Calu3 (cell line): ENCODE results near the gene IL31. TPM values are rescaled to one million over a fixed set of nuclear protein-coding genes. Genes with fewer than 3 reads are reported as not detected.
"Not testable (repeated sequence)": the region's sequence is repeated elsewhere in the genome, so short reads cannot be mapped to it uniquely, and the experiment has no call there.

ENCODE experiments used
- BruUV-seq: library from RNA; stranded (reverse); fragments of 400-500 nt; replicated peaks from 2 replicates; lab custom pipeline; 2021; lab: Mats Ljungman, UMichigan
- CTCF ChIA-PET: fragments of 300-600 bp; sonication (Branson Sonifier 250); formaldehyde crosslinking; loops from one replicate; lab custom pipeline; 2022; ENCODE audit warnings: antibody characterized with exemption; lab: Charles Lee
- DNase-seq: peaks from one replicate; pipeline ENCODE4 v3.0.0; 2022
- H3K27ac Mint-ChIP-seq: one replicate; pipeline ENCODE4 v1.8.0; 2022; ENCODE audit warnings: mixed read lengths; ENCODE audit not compliant: unreplicated experiment
- H3K27me3 Mint-ChIP-seq: one replicate; pipeline ENCODE4 v1.8.0; 2022; ENCODE audit warnings: mixed read lengths; ENCODE audit not compliant: unreplicated experiment
- H3K36me3 Mint-ChIP-seq: one replicate; pipeline ENCODE4 v1.8.0; 2022; ENCODE audit warnings: mild to moderate bottlenecking, moderate library complexity, mixed read lengths; ENCODE audit not compliant: insufficient read depth, unreplicated experiment
- H3K4me1 Mint-ChIP-seq: one replicate; pipeline ENCODE4 v1.8.0; 2022; ENCODE audit warnings: mild to moderate bottlenecking, low read depth, mixed read lengths; ENCODE audit not compliant: unreplicated experiment
- H3K4me3 Mint-ChIP-seq: one replicate; pipeline ENCODE4 v1.8.0; 2022; ENCODE audit warnings: mild to moderate bottlenecking, low read depth, moderate library complexity, mixed read lengths; ENCODE audit not compliant: unreplicated experiment
- H3K9me3 Mint-ChIP-seq: one replicate; pipeline ENCODE4 v1.8.0; 2022; ENCODE audit warnings: low read depth, mixed read lengths; ENCODE audit not compliant: unreplicated experiment
- intact Hi-C: fragments of 100-400 bp; cut with micrococcal nuclease; formaldehyde crosslinking; loops from one replicate; pipeline ENCODE4 v1.10.0; 2022; ENCODE audit not compliant: unreplicated experiment
- total RNA-seq: library from RNA; stranded (reverse); gene quantifications from 2 replicates; pipeline ENCODE4 v1.2.3, GENCODE V29; 2022
- TF ChIP-seq, protein P1 (sequence below): fragments of 200-600 bp; IDR thresholded peaks from one replicate; pipeline ENCODE4 v1.8.0; 2022; ENCODE audit warnings: antibody characterized with exemption; ENCODE audit not compliant: unreplicated experiment

Gene IL31
- total RNA-seq, 1 experiment from 2014 or later, result not detected

DNA sequence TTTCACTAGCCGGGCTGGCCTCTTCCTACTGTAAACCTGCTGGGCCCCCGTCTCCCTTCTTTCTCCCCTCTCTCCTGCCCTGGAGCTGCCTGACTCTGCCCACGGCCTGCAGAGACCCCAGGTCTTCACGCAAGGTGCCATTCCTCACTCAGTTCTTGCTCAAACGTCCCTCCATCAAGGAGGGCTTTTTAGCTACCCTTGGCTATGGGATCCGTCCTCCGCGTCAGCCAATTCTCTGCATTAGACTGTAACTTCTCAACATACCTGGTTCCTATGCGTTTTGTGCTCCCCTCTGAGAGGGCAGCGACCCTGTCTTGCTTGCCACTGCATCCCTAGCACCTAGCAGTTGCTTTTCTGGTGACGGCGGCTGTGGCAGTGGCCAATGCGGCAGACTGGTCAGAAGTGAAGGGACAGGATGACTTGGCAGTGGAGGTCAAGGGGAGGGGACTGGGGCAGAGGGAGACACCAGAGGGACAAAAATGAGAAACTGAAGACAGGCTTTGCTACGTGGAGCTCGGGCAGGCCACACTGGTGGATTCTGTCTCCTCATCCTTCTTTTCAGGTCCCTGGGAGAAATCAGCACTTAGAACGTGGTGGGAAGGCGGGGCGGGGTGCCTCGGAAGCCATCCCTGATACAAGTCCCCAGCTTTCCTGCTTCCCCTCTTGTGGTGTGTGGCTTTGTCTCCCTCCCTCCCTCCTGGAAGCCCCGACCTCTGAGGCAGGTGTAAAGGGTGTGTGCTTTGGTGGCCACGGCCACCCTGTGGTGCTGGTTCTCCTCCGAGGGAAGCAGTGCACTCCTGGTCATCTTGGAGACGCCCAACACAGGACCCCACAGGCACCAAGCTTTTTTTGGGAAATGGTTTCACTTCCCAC is 31.3 kb upstream of the IL31 start:
- peaks cover 59% of the 10 kb centered on the region for H3K36me3 Mint-ChIP-seq
- CTCF ChIA-PET, result interaction anchor here (0.6 kb wide), 2 partner anchors 206 to 715 kb away, joined by 3 to 4 read pairs; no protein-coding TSS in a partner anchor
- intact Hi-C loops, result no loop called here
- TF ChIP-seq, protein P1, sequence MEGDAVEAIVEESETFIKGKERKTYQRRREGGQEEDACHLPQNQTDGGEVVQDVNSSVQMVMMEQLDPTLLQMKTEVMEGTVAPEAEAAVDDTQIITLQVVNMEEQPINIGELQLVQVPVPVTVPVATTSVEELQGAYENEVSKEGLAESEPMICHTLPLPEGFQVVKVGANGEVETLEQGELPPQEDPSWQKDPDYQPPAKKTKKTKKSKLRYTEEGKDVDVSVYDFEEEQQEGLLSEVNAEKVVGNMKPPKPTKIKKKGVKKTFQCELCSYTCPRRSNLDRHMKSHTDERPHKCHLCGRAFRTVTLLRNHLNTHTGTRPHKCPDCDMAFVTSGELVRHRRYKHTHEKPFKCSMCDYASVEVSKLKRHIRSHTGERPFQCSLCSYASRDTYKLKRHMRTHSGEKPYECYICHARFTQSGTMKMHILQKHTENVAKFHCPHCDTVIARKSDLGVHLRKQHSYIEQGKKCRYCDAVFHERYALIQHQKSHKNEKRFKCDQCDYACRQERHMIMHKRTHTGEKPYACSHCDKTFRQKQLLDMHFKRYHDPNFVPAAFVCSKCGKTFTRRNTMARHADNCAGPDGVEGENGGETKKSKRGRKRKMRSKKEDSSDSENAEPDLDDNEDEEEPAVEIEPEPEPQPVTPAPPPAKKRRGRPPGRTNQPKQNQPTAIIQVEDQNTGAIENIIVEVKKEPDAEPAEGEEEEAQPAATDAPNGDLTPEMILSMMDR, result no peak
- TSS peak; percentile 19 for BruUV-seq
- no peaks in the 10 kb centered on the region for H3K9me3 Mint-ChIP-seq
- peak overlapping the region; percentile 70 for H3K4me3 Mint-ChIP-seq
- H3K27me3 Mint-ChIP-seq, result peaks cover 45% of the 10 kb centered on the region
- DNase-seq, result no peak
- H3K4me1 Mint-ChIP-seq, result no peaks in the 10 kb centered on the region
- H3K27ac Mint-ChIP-seq, result peak overlapping the region; percentile 1

DNA sequence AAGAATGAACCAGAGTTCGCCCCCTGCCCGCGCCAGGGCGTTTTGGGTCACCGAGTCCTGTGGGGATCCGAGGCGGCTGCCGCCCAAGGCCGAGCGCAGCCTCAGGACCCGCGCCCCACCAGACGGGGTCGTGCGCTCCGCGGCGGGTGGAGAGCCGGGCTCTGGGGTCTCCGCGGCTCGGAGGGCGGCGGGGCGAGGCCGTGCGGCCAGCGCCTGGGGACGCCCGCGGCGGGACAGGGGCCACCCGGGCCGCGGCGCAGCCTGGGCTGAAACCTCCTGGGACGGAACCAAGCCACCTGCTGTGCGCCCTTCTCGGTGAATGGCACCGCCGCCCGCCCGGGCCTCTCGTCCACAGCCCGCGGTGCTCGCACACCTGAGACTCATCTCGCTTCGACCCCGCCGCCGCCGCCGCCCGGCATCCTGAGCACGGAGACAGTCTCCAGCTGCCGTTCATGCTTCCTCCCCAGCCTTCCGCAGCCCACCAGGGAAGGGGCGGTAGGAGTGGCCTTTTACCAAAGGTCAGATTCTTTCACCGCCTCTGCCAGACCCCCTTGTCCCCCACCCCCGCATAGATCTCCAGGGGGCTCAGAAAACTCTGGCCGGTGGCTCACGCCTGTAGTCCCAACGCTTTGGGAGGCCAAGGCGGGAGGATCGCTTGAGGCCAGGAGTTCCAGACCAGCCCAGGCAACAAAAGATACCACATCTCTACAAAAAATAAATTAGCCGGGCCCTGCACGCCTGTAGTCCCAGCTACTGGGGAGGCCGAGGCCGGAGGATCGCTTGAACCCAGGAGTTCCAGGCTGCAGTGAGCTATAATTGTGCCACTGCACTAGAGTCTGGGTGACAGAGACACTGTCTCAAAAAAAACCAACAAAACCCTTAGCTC is 30.4 kb upstream of the IL31 start:
- Mint-ChIP-seq H3K27ac (peak overlapping the region; percentile 1), H3K9me3 (no peaks in the 10 kb centered on the region), H3K4me3 (peak overlapping the region; percentile 70), H3K27me3 (peaks cover 54% of the 10 kb centered on the region), H3K36me3 (peaks cover 58% of the 10 kb centered on the region), H3K4me1 (no peaks in the 10 kb centered on the region)
- intact Hi-C loops, result no loop called here
- BruUV-seq, result no TSS peak
- TF ChIP-seq, protein P1, result no peak
- CTCF ChIA-PET, result interaction anchor here (0.6 kb wide), 1 partner anchor 296 kb away, joined by 4 read pairs; the partner anchor contains the start of gene ZCCHC8
- DNase-seq, result no peak

DNA sequence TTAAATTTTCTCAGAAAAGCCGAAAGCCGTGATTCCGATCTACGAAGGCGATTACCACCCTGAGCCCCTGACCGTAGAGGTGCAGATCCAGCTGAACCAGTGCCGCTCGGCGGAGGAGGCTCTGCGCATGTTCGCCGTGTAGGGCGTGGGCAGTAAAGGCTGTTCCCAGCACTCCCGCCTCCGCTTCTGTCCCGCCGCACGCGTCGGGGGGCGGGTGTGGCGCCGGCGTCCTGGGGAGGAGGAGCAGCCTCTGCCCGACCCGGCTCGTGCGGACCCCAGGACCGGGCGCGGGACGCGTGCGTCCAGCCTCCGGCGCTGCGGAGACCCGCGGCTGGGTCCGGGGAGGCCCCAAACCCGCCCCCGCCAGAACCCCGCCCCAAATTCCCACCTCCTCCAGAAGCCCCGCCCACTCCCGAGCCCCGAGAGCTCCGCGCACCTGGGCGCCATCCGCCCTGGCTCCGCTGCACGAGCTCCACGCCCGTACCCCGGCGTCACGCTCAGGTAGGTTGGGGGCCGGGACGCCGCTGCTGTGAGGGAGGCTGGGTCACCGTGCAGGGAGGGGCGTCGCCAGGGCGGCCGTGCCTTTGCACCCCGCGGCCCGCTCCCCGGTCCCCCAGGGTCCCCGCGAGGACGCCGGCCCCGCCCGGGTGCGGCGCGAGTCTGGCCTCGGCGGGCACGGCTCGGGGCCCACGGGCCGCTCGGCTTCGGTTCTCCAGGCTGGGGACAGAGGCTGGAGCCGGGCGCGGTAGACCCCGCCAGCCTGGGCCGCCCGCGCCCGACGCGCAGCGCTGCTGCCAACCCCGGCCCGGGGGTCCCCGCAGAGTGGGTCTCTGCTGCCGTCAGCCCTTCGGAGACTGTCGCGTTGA is 29.5 kb upstream of the IL31 start, which contains the start of gene B3GNT4:
Gene B3GNT4 (plus strand): TSS at position 409 of the 866 bp plus-strand sequence. CDS start 910 bp downstream, outside the sequence.
- peaks cover 61% of the 10 kb centered on the region for H3K27me3 Mint-ChIP-seq
- CTCF ChIA-PET, result interaction anchor here (0.6 to 0.9 kb wide), 4 partner anchors 106 to 297 kb away, joined by 3 to 4 read pairs (median 3); partner anchors contain the start of gene ZCCHC8
- H3K9me3 Mint-ChIP-seq, result no peaks in the 10 kb centered on the region
- peak; percentile 78 for DNase-seq
- TF ChIP-seq, protein P1, result no peak
- H3K4me3 Mint-ChIP-seq, result peak within 1 kb of the TSS; percentile 70
- peak within 1 kb of the TSS; percentile 1 for H3K27ac Mint-ChIP-seq
- BruUV-seq, result no TSS peak
- peaks cover 55% of the 10 kb centered on the region for H3K36me3 Mint-ChIP-seq
- no peaks in the 10 kb centered on the region for H3K4me1 Mint-ChIP-seq
- intact Hi-C loops, result no loop called here

DNA sequence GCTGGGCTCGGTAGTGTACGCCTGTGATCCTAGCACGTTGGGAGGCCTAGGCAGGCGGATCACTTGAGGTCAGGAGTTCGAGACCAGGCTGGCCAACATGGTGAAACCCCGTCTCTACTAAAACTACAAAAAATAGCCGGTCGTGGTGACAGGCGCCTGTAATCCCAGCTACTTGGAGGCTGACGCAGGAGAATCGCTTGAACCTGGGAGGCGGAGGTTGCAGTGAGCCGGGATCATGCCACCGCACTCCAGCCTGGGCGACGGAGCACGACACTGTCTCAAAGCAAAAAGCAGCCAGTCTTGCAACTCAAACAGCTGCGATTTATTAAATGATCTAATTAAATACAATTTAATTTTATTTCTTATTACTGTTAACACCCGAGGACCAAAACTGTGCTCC is 28.8 kb upstream of the IL31 start:
- Mint-ChIP-seq H3K4me3 (peak overlapping the region; percentile 70), H3K36me3 (peaks cover 48% of the 10 kb centered on the region), H3K27me3 (peaks cover 69% of the 10 kb centered on the region)
- DNase-seq, intact Hi-C loops, BruUV-seq, H3K4me1 Mint-ChIP-seq, H3K9me3 Mint-ChIP-seq, H3K27ac Mint-ChIP-seq: not testable (repeated sequence)
- CTCF ChIA-PET, result interaction anchor here (0.6 kb wide), 1 partner anchor 198 kb away, joined by 3 read pairs; no protein-coding TSS in a partner anchor
